CD4-positive, alpha-beta T cell treated with Interleukin-17A for 1 hour (primary cell): ENCODE data around the gene POLR1G.

Experiments used
- DNase-seq: peaks from one replicate; pipeline ENCODE4 v3.0.0-alpha.2; 2020

POLR1G gene

GRCh38 chr19:45406226-45407090 lies at the start of gene POLR1G:
TSS of gene POLR1G (plus strand) at chr19:45406644. CDS start at chr19:45406697, 53 bp downstream.
- peak; percentile 85 for DNase-seq

- no peak for DNase-seq
Measured at GRCh38 chr19:45356760-45357444, 49.5 kb upstream of the POLR1G start.

- no peak for DNase-seq
Measured at GRCh38 chr19:45357445-45357783, 49.0 kb upstream of the POLR1G start.

GRCh38 chr19:45358213-45358792 lies 48.1 kb upstream of the POLR1G start:
- DNase-seq: no peak

GRCh38 chr19:45361608-45362007 lies 44.8 kb upstream of the POLR1G start:
- no peak for DNase-seq

- no peak for DNase-seq
Measured at GRCh38 chr19:45362291-45362690, 44.2 kb upstream of the POLR1G start.

GRCh38 chr19:45363861-45364459 lies 42.5 kb upstream of the POLR1G start:
- no peak for DNase-seq

- no peak for DNase-seq
Measured at GRCh38 chr19:45364696-45365095, 41.7 kb upstream of the POLR1G start.

- DNase-seq: no peak
Measured at GRCh38 chr19:45368127-45368526, 38.3 kb upstream of the POLR1G start.

GRCh38 chr19:45368737-45369340 lies 37.6 kb upstream of the POLR1G start:
- DNase-seq: no peak

- DNase-seq: peak; percentile 100
Measured at GRCh38 chr19:45370410-45371204, 35.8 kb upstream of the POLR1G start, which contains the start of gene ERCC2. TSS of gene ERCC2 (minus strand) at chr19:45370573. CDS start at chr19:45370540, 33 bp downstream.

- DNase-seq: no peak
Measured at GRCh38 chr19:45376045-45376724, 30.3 kb upstream of the POLR1G start.

GRCh38 chr19:45380107-45380506 lies 26.3 kb upstream of the POLR1G start:
- no peak for DNase-seq

GRCh38 chr19:45382426-45382825 lies 24.0 kb upstream of the POLR1G start:
- no peak for DNase-seq

GRCh38 chr19:45385392-45386221 lies 20.8 kb upstream of the POLR1G start:
- no peak for DNase-seq

- no peak for DNase-seq
Measured at GRCh38 chr19:45391346-45391745, 15.1 kb upstream of the POLR1G start.

GRCh38 chr19:45391871-45392665 lies 14.4 kb upstream of the POLR1G start:
- no peak for DNase-seq

GRCh38 chr19:45395821-45396617 lies 10.4 kb upstream of the POLR1G start:
- DNase-seq: no peak

- DNase-seq: no peak
Measured at GRCh38 chr19:45400192-45400591, 6.3 kb upstream of the POLR1G start.
